HEK293T (cell line): ENCODE measurements around the gene MSRB3.

ENCODE experiments used
- CTCF ChIA-PET: fragments of 350-600 bp; formaldehyde crosslinking; extraction: SDS; loops from one replicate; lab custom pipeline; 2021; ENCODE audit warnings: antibody characterized with exemption, inconsistent platforms; lab: Yijun Ruan, JAX
- POLR2A ChIA-PET: fragments of 350-600 bp; formaldehyde crosslinking; extraction: SDS; loops from one replicate; lab custom pipeline; 2020; ENCODE audit warnings: antibody characterized with exemption, inconsistent platforms; lab: Yijun Ruan, JAX
- DNase-seq: peaks from one replicate; pipeline ENCODE4 v3.0.0; 2012; ENCODE audit warnings: mixed read lengths; ENCODE audit errors: extremely low spot score
- ARNT ChIP-seq: fragments of 450-650 bp; IDR thresholded peaks from 2 replicates; pipeline ENCODE4 v1.6.1; 2017; ENCODE audit warnings: mild to moderate bottlenecking
- BHLHE40 ChIP-seq: fragments of 450-650 bp; IDR thresholded peaks from 2 replicates; pipeline ENCODE4 v1.6.1; 2016; ENCODE audit warnings: mild to moderate bottlenecking, moderate library complexity, borderline replicate concordance
- CTBP1 ChIP-seq: fragments of 450-650 bp; IDR thresholded peaks from 2 replicates; pipeline ENCODE4 v1.6.1; 2016; ENCODE audit warnings: borderline replicate concordance
- ELF4 ChIP-seq: fragments of 450-650 bp; IDR thresholded peaks from 2 replicates; pipeline ENCODE4 v1.6.1; 2017; ENCODE audit warnings: antibody characterized with exemption
- FOXA1 ChIP-seq: fragments of 450-650 bp; IDR thresholded peaks from 2 replicates; pipeline ENCODE4 v1.6.1; 2016; ENCODE audit warnings: mild to moderate bottlenecking
- FOXK2 ChIP-seq: fragments of 450-650 bp; IDR thresholded peaks from 2 replicates; pipeline ENCODE4 v1.6.1; 2016; ENCODE audit warnings: mild to moderate bottlenecking
- FOXM1 ChIP-seq: fragments of 450-650 bp; IDR thresholded peaks from 2 replicates; pipeline ENCODE4 v1.6.1; 2017; ENCODE audit warnings: mild to moderate bottlenecking, borderline replicate concordance
- HDGF ChIP-seq: fragments of 450-650 bp; IDR thresholded peaks from 2 replicates; pipeline ENCODE4 v1.6.1; 2017; ENCODE audit warnings: antibody characterized with exemption, borderline replicate concordance
- L3MBTL2 ChIP-seq: fragments of 450-650 bp; conservative IDR thresholded peaks from 2 replicates; pipeline ENCODE4 v1.6.1; 2016; ENCODE audit warnings: mild to moderate bottlenecking
- LEF1 ChIP-seq: fragments of 450-650 bp; IDR thresholded peaks from 2 replicates; pipeline ENCODE4 v1.6.1; 2017; ENCODE audit warnings: mild to moderate bottlenecking, borderline replicate concordance
- NFRKB ChIP-seq: fragments of 450-650 bp; IDR thresholded peaks from 2 replicates; pipeline ENCODE4 v1.6.1; 2016; ENCODE audit warnings: mild to moderate bottlenecking, moderate library complexity
- SP1 ChIP-seq: fragments of 450-650 bp; IDR thresholded peaks from 2 replicates; pipeline ENCODE4 v1.6.1; 2017
- SUZ12 ChIP-seq: fragments of 450-650 bp; IDR thresholded peaks from 2 replicates; pipeline ENCODE4 v1.6.1; 2016; ENCODE audit warnings: mild to moderate bottlenecking
- TARDBP ChIP-seq: fragments of 450-650 bp; IDR thresholded peaks from 2 replicates; pipeline ENCODE4 v1.6.1; 2016
- ZNF384 ChIP-seq: fragments of 450-650 bp; IDR thresholded peaks from 2 replicates; pipeline ENCODE4 v1.6.1; 2016
- TF ChIP-seq, protein P1 (sequence below): fragments of 450-650 bp; IDR thresholded peaks from 2 replicates; pipeline ENCODE4 v1.6.1; 2016

The MSRB3 gene

DNA sequence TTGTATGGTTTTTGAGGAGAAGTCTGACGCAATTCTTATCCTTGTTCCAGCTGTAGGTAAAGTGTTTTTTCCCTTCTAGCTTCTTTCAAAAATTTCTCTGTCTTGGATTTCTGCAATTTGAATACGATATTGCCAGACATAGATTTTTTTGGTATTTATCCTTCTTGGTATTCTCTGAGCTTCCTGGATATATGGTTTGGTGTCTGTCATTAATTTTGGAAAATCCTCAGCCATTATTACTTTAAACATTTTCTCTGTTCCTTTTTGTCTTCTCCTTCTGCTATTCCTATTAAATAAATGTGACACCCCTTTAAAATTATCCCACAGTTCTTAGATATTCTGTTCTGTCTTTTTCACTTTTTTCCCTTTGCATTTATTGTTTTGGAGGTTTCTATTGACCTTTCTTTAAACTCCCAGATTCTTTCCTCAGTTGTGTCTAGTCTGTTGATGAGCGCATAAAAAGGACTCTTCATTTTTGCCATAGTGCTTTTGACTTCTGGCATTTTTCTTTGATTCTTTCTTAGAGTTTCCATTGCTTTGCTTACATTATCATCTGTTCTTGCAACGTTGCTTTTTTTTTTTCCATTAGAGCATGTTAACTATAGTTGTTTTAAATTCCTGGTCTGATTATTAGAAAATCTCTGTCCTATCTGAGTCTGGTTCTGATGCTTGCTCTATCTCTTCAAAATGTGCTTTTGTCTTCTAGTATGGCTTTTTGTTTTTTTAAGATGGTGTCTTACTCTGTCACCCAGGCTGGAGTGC, 129.1 kb downstream of the MSRB3 start:
- TF ChIP-seq FOXK2 (no peak), LEF1 (no peak), FOXM1 (no peak), NFRKB (no peak), HDGF (no peak), CTBP1 (no peak), TARDBP (no peak), BHLHE40 (no peak), ZNF384 (no peak), FOXA1 (no peak)
- POLR2A ChIA-PET = no interaction called here
- CTCF ChIA-PET = no interaction called here
- DNase-seq = no peak

DNA sequence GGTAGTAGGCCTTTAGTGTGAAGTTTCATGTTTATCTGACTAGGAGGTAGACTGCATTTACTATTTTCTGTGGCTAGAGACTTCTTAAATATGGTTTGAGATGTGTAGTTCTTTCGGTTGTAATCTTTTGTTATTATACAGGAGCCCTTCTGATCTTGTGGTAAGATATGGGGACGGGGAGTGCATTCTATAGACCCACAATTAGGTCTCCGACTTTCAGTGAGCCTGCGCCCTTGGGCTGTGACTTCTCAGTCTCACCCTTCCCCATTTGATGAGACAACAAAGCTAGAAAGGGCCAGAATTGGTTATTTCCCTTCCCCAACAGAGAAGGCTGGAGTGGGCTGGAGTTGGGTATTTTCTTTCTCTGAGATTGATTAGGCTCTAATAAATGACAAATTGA, 130.0 kb downstream of the MSRB3 start:
- CTCF ChIA-PET = no interaction called here
- POLR2A ChIA-PET = no interaction called here
- no peak for TF ChIP-seq ARNT
- TF ChIP-seq L3MBTL2 = no peak
- no peak for TF ChIP-seq ELF4
- no peak for TF ChIP-seq SUZ12
- TF ChIP-seq SP1 = no peak
- TF ChIP-seq TARDBP = no peak
- no peak for TF ChIP-seq FOXA1
- TF ChIP-seq HDGF = no peak
- TF ChIP-seq, protein P1, sequence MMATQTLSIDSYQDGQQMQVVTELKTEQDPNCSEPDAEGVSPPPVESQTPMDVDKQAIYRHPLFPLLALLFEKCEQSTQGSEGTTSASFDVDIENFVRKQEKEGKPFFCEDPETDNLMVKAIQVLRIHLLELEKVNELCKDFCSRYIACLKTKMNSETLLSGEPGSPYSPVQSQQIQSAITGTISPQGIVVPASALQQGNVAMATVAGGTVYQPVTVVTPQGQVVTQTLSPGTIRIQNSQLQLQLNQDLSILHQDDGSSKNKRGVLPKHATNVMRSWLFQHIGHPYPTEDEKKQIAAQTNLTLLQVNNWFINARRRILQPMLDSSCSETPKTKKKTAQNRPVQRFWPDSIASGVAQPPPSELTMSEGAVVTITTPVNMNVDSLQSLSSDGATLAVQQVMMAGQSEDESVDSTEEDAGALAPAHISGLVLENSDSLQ = no peak
- TF ChIP-seq NFRKB = no peak
- no peak for DNase-seq

DNA sequence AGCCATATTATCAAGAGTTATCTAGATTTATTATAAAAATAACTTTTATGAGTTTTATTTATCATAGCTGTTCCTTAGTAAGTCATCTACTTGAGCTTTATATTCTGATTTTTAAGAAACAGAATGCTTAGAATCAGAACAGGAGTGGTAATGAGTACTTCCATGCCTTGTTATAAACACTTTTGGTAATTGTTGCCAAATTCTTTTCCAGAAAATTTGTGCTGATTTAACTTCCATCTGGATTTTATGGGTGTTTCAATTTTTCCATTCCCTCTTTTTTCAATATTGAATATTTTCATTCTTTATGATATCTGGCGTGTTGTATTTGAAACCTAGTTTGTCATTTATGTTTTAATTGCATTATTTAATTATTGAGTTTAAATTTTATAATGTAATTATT, 131.2 kb downstream of the MSRB3 start:
- TF ChIP-seq FOXK2 (no peak), L3MBTL2 (no peak), LEF1 (no peak), SP1 (no peak)
- DNase-seq = no peak
- ChIA-PET POLR2A (no interaction called here), CTCF (no interaction called here)

DNA sequence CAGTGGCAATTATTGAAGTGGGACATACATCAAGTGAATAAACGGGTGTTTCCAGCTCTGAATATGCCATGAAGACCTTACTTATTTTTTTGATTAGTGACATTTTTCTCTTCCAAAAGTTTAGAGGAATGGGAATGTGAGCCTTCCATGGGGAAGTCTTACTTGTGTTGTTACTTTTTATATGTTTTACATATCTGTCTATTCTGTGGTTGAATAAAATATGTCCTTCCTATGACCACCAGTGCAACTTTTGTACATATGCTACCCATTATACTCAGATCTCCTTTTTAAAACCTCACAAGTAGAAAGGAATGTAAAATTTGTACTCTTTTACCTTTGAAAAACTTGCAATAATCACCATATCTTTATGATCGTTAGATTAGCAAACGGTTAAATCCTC, 132.7 kb downstream of the MSRB3 start:
- TF ChIP-seq ARNT = no peak
- TF ChIP-seq FOXM1 = no peak
- TF ChIP-seq LEF1 = no peak
- no peak for TF ChIP-seq SP1
- no peak for TF ChIP-seq NFRKB
- no peak for TF ChIP-seq SUZ12
- no peak for TF ChIP-seq ELF4
- no peak for TF ChIP-seq FOXA1
- no peak for TF ChIP-seq FOXK2
- TF ChIP-seq L3MBTL2 = no peak
- TF ChIP-seq, protein P1 = no peak
- no peak for TF ChIP-seq CTBP1
- no peak for TF ChIP-seq ZNF384
- no peak for TF ChIP-seq BHLHE40
- TF ChIP-seq HDGF = no peak
- no peak for TF ChIP-seq TARDBP
- ChIA-PET CTCF (interaction anchor here (0.8 kb wide), 1 partner anchor 18 kb away, joined by 4 read pairs; no protein-coding TSS in a partner anchor), POLR2A (no interaction called here)
- no peak for DNase-seq

DNA sequence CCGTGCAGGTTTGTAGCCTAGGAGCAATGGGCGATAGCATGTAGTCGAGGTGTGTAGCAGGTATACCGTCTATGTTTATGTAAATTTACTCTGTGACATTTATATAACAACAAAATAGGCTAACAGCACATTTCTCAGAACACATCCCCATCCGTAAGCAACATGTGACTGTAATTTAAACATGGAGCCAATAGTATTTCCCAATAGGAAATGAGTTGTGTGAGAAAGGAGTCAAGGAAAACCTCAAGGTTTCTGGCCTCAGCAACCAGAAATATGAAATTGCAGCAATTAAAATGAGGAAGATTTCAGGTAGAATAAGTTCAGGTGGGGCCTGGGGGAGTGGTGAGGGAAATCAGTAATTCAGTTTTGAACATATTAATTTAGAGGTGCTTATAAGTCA, 136.0 kb downstream of the MSRB3 start:
- ChIA-PET POLR2A (no interaction called here), CTCF (no interaction called here)
- no peak for DNase-seq
- TF ChIP-seq SUZ12 (no peak), HDGF (no peak), L3MBTL2 (no peak), CTBP1 (no peak), BHLHE40 (no peak), ELF4 (no peak), FOXA1 (no peak), ZNF384 (no peak), NFRKB (no peak), FOXM1 (no peak), ARNT (no peak), TARDBP (no peak), FOXK2 (no peak), LEF1 (no peak), SP1 (no peak)
- TF ChIP-seq, protein P1 = no peak

DNA sequence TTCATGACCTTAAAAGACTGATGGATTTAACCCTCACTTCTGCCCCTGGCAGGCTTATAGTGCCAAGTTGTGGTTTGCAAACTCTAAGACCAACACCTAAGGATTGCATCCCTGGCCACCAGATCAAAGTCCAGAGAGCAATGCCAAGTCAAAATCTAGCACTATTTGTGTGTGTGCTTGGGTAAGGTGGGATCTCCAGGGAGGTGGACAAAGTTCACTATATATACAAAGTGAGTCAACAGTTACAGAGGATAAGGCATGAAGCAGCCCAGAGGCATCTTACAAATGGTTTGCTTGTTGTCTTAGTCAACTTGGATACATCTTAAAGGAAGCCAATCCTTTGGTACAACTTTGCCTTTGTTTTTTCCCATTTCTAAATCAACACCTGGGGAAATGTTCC, 137.3 kb downstream of the MSRB3 start:
- POLR2A ChIA-PET = no interaction called here
- no peak for TF ChIP-seq HDGF
- CTCF ChIA-PET = no interaction called here
- DNase-seq = no peak
